Endothelial cell of hepatic sinusoid (primary cell): ENCODE results near the gene ODF2L.
"Not testable (repeated sequence)": the region's sequence is repeated elsewhere in the genome, so short reads cannot be mapped to it uniquely, and the experiment has no call there.

Experiments used
- in situ Hi-C: cut with HindIII; loops from 2 replicates; pipeline ENCODE4 v1.10.0; 2017; ENCODE audit warnings: low sequenced_read_pairs

ODF2L gene

DNA sequence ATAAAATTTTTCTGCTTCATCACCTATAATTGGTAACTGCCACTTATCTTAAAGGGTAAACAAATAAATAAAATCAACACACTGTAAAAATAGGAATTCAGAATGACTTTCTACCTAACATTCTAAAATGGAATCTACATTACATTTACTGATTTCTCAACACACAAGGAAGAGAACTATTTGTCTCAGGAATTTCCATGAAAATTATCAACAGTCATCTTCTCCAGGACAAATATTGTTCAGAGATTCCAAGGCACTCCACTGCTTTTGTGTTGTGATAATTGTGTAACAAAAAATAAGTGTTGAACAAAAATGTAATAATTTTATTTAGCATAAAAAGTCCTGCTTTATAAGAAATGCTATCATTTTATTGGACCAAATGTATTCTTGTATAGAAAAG, 7.3 kb downstream of the ODF2L start:
- in situ Hi-C loops, result no loop called here

DNA sequence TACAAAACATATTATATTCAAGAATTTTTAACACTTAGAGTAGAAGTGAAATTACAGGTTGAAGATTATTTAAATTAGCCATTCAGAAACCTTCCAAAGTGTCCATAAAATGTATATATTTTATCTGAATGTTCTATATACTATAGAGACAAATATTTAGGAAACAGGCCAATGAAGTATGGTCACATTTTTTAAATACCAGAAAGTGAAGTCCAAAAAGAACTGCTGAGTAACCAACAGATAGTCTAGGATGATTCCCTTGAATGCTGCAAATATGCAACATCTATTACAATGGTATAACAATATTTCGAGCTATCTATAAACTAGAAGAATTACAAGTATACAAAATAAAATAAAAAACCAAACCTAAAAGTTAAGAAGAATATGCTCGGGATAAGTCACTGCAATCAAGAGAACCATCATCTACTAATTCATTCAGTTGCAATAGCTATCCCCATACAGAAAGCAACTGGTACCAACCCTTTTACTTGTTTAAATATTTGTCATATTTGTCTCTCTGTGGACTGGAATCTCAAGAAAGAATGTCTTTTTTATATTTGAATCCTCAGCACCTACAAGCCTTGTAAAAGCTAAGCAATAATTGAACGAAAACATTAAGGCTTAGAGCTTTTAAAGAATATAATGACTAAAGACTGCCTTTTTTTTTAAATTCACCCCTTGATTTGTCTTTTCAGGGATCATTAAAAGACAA, 8.1 kb downstream of the ODF2L start:
- in situ Hi-C loops, result no loop called here

- in situ Hi-C loops, result no loop called here
Measured at GRCh38 chr1:86382878-86383277, 13.2 kb downstream of the ODF2L start.

GRCh38 chr1:86381223-86381622, 14.9 kb downstream of the ODF2L start:
- in situ Hi-C loops, result no loop called here

GRCh38 chr1:86380257-86380861, 15.8 kb downstream of the ODF2L start:
- in situ Hi-C loops, result no loop called here

DNA sequence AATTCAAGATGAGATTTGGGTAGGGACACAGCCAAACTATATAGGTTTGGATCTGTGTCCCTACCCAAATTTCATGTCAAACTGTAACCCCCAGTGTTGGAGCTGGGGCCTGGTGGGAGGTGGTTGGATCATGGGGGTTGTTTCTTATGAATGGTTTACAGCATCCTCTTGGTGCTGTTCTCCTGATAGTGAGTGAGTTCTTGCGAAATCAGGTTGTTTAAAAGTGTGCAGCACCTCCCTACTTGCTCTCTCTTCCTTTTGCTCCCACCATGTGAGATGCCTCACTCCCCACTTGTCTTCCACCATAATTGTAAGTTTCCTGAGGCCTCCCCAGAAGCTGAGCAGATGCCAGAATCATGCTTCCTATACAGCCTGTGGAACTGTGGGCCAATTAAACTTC, 17.3 kb downstream of the ODF2L start:
- in situ Hi-C loops, result no loop called here

DNA sequence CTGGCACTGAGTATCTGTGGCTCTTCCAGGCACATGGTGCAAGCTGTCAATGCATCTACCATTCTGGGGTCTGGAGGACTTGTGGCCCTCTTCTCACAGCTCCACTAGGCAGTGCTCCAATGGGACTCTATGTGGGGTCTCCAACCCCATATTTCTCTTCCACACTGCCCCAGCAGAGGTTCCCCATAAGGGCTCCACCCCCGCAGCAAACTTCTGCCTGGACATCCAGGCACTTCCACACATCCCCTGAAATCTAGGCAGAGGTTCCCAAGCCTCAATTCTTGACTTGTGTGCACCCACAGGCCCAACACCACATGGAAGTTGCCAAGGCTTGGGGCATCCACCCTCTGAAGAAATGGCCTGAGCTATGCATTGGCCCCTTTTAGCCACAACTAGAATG, 18.8 kb downstream of the ODF2L start:
- in situ Hi-C loops, result no loop called here

GRCh38 chr1:86375688-86376087, 20.4 kb downstream of the ODF2L start:
- in situ Hi-C loops, result no loop called here

- in situ Hi-C loops, result no loop called here
Measured at GRCh38 chr1:86370601-86371022, 25.5 kb downstream of the ODF2L start.

GRCh38 chr1:86365896-86366295, 30.2 kb downstream of the ODF2L start:
- in situ Hi-C loops, result no loop called here

GRCh38 chr1:86362807-86363206, 33.3 kb downstream of the ODF2L start:
- in situ Hi-C loops, result no loop called here

GRCh38 chr1:86357796-86358195, 38.3 kb downstream of the ODF2L start:
- in situ Hi-C loops, result no loop called here

DNA sequence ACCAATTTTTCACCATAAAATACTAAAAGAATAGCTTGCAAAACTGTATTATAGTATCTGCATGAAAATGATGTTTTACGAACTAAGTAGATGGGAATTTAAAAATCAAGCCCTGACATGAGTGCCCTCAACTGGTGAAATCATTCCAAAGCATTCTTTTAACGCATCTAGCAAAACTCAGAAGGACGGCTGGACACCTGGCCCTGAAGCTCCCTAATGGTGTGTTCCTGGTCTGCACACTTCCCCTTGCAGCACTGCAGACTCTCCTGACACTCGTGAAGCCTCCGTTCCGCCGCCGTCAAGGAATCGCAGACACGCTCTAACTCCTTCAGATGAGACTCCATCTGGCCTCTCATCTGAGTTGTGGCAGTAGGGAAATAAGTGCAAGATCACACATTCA, 39.9 kb downstream of the ODF2L start:
- in situ Hi-C loops, result no loop called here

- in situ Hi-C loops, result no loop called here
Measured at GRCh38 chr1:86352086-86352485, 44.0 kb downstream of the ODF2L start.

DNA sequence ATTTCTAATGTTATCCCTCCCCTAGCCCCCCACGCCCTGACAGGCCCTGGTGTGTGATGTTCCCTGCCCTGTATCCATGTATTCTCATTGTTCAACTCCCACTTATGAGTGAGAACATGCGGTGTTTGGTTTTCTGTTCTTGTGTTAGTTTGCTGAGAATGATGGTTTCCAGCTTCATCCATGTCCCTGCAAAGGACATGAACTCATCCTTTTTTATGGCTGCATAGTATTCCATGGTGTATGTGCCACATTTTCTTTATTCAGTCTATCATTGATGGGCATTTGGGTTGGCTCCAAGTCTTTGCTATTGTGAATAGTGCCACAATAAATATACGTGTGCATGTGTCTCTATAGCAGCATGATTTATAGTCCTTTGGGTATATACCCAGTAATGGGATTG, 45.9 kb downstream of the ODF2L start:
- in situ Hi-C loops, result not testable (repeated sequence)

- in situ Hi-C loops, result no loop called here
Measured at GRCh38 chr1:86346388-86346787, 49.7 kb downstream of the ODF2L start.

- in situ Hi-C loops, result no loop called here
Measured at GRCh38 chr1:86345042-86345441, 51.1 kb downstream of the ODF2L start.

DNA sequence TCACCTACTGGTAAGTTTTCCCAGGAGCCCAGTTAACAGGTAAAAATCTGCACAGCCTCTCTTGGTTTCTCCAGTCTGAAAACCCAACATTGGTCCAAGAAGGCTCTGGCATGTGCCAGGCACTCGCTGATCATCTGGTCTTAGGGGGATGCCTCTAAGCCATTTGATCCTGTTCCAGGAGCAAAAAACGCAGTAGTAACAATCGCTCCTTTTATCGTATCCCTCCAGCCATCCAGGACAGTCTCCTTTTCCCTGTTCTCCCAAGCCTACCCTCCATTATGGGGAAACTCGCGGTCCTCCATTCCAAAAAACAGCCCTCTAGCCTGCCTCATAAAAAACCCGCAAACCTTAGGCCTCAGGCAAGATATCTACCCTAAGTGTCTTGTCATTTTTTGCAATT, 56.2 kb downstream of the ODF2L start:
- in situ Hi-C loops, result no loop called here

- in situ Hi-C loops, result no loop called here
Measured at GRCh38 chr1:86339014-86339812, 56.9 kb downstream of the ODF2L start.

DNA sequence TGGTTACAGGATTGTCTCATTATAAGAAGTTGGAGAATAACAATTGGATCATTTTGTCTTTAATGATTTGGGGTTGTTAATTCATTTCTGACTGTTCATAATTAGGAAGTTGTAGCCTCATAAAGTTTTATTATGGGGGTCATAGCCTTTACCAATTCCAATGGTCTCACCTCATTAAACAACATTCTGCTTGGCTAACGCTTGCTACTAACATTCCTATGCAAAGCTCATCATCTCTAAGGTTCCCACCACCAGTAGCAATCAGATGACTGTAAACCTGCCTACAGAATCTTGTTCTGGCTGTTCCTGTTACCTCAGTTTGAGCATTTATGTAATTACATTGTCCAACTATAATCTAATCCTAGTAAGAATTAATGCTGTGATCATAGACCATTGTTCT, 60.2 kb downstream of the ODF2L start:
- in situ Hi-C loops, result no loop called here

DNA sequence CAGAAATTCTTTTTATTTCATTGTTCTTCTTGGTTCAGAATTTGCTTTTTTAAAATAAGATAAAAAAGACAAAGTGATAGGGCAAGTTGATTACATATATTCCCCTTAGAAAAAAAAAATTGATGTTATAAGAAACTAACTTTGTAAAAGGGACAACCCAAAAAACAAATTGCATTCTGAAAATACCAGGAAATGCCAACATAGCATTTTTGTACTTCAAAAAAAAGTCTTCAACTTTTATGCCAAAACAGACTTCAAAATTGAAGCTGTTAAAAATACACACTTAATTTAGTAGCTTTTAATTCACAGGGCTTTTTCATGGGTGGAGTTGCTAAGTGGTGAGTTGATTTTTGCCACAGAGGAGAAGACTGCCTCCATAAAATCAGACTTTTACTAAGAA, 70.9 kb downstream of the ODF2L start:
- in situ Hi-C loops, result no loop called here
